ENCODE data around the gene CACNG3.

GRCh38 chr16:24279982-24280515 is 23.9 kb downstream of the CACNG3 start:
- TF ChIP-seq GATA2 (IDR thresholded peaks at IDR 0.05; ENCODE audit: low read depth, low read length), result no peak
- TF ChIP-seq GATA3 (IDR thresholded peaks at IDR 0.05; ENCODE audit: low read depth, low read length), result no peak

All from SH-SY5Y (cell line).